CD4-positive, alpha-beta T cell (primary cell): ENCODE data around the gene LRRC8D. TPM values are rescaled to one million over a fixed set of nuclear protein-coding genes. Genes with fewer than 3 reads are reported as not detected.

Experiments
- ATAC-seq: fragments of 200-7000 bp; cut with Tn5 transposase; one replicate; pipeline ENCODE4 v1.10.0; 2022; ENCODE audit warnings: mild to moderate bottlenecking; ENCODE audit not compliant: poor library complexity
- CTCF ChIA-PET: fragments of 350-600 bp; sonication (Branson Sonifier 250); formaldehyde crosslinking; loops from one replicate; lab custom pipeline; 2021; ENCODE audit warnings: antibody characterized with exemption, inconsistent platforms; lab: Charles Lee
- POLR2A ChIA-PET: fragments of 350-600 bp; sonication (Branson Sonifier 250); formaldehyde crosslinking; loops from one replicate; lab custom pipeline; 2021; ENCODE audit warnings: antibody characterized with exemption, inconsistent platforms; lab: Charles Lee
- DNase-seq, 14 experiments: peaks; one replicate each; pipeline ENCODE4 v3.0.0-alpha.2; 2013 to 2020; ENCODE audit warnings: mixed read lengths in 2 of 14
- H3K27ac ChIP-seq, 2 donors: one replicate each; pipeline versions ENCODE4 v1.5.1 to v1.7.0; 2013; ENCODE audit warnings: low read length in 2 of 2, low read depth in 1 of 2, mild to moderate bottlenecking in 1 of 2
- H3K27me3 ChIP-seq, 2 experiments: 1 replicate in 1 of 2; 2 replicates in 1 of 2; pipeline versions ENCODE4 v1.6.1 to v1.7.0; 2013; ENCODE audit warnings: low read length in 2 of 2, control low read depth in 1 of 2, mild to moderate bottlenecking in 1 of 2, moderate library complexity in 1 of 2; ENCODE audit not compliant: insufficient read depth in 2 of 2, control insufficient read depth in 1 of 2
- H3K36me3 ChIP-seq: one replicate; pipeline ENCODE4 v1.6.1; 2013; ENCODE audit warnings: low read length, control low read depth; ENCODE audit not compliant: insufficient read depth
- H3K4me1 ChIP-seq: one replicate; pipeline ENCODE4 v1.6.1; 2013; ENCODE audit warnings: low read length, control low read depth; ENCODE audit not compliant: insufficient read depth
- H3K4me3 ChIP-seq: one replicate; pipeline ENCODE4 v1.5.1; 2013; ENCODE audit warnings: mild to moderate bottlenecking, low read length, moderate library complexity
- H3K9me3 ChIP-seq, 2 experiments: 1 replicate in 1 of 2; 2 replicates in 1 of 2; pipeline versions ENCODE4 v1.6.1 to v1.7.0; 2013; ENCODE audit warnings: low read length in 2 of 2, mild to moderate bottlenecking in 2 of 2, control low read depth in 1 of 2, moderate library complexity in 1 of 2; ENCODE audit not compliant: control insufficient read depth in 1 of 2, insufficient read depth in 1 of 2
- H3K27ac Mint-ChIP-seq: one replicate; pipeline ENCODE4 v1.8.0; 2020; ENCODE audit warnings: mixed read lengths
- H3K27me3 Mint-ChIP-seq: one replicate; pipeline ENCODE4 v1.8.0; 2021; ENCODE audit warnings: mixed read lengths
- H3K36me3 Mint-ChIP-seq: one replicate; pipeline ENCODE4 v1.8.0; 2021; ENCODE audit warnings: low read depth, mixed read lengths
- H3K4me1 Mint-ChIP-seq: one replicate; pipeline ENCODE4 v1.8.0; 2021; ENCODE audit warnings: low read depth, mixed read lengths
- H3K4me3 Mint-ChIP-seq: one replicate; pipeline ENCODE4 v1.8.0; 2020; ENCODE audit warnings: mild to moderate bottlenecking, mixed read lengths
- H3K9me3 Mint-ChIP-seq: one replicate; pipeline ENCODE4 v1.8.0; 2020; ENCODE audit warnings: mixed read lengths
- CTCF ChIP-seq: fragments of 200-600 bp; IDR thresholded peaks from one replicate; pipeline ENCODE4 v1.8.0; 2022; ENCODE audit warnings: antibody characterized with exemption, mild to moderate bottlenecking
- intact Hi-C, 2 experiments: fragments of 100-400 bp; cut with DNase I in 1 of 2; cut with micrococcal nuclease in 1 of 2; formaldehyde crosslinking; loops; one replicate each; pipeline versions ENCODE4 v1.15.1 to v1.9.0; 2023 to 2025; cut with DNase I, micrococcal nuclease
- total RNA-seq, 174 experiments: library from RNA in 2 of 174; stranded (reverse) in 2 of 174; gene quantifications; one replicate each; pipeline ENCODE4 v1.2.3 and lab custom pipeline; 2021 to 2026

Gene LRRC8D
- total RNA-seq, 2 experiments from 2014 or later = 15.5 to 18.2 TPM

- ChIA-PET CTCF (no interaction called here), POLR2A (no interaction called here)
- H3K36me3 ChIP-seq = no peaks in the 10 kb centered on the region
- H3K9me3 Mint-ChIP-seq = no peaks in the 10 kb centered on the region
- TF ChIP-seq CTCF = no peak
- peaks cover 7% of the 10 kb centered on the region for H3K4me1 Mint-ChIP-seq
- H3K27ac Mint-ChIP-seq = no peak overlapping the region
- no peaks in the 10 kb centered on the region for H3K9me3 ChIP-seq
- H3K4me1 ChIP-seq = peaks cover 10% of the 10 kb centered on the region
- no peak overlapping the region for H3K27ac ChIP-seq
- intact Hi-C loops = no loop called here
- H3K4me3 Mint-ChIP-seq = no peak overlapping the region
- H3K4me3 ChIP-seq = no peak overlapping the region
- H3K27me3 ChIP-seq = no peaks in the 10 kb centered on the region
- H3K36me3 Mint-ChIP-seq = peaks cover under 1% of the 10 kb centered on the region
- ATAC-seq = no peak
- no peak for DNase-seq
- no peaks in the 10 kb centered on the region for H3K27me3 Mint-ChIP-seq
These were observed 16.7 kb downstream of the LRRC8D start for GRCh38 chr1:89837510-89837909.

- H3K4me3 Mint-ChIP-seq = no peak overlapping the region
- no peaks in the 10 kb centered on the region for H3K27me3 Mint-ChIP-seq
- no peak for TF ChIP-seq CTCF
- ChIA-PET POLR2A (interaction anchor here (1.8 kb wide), 1 partner anchor 18 kb away, joined by 4 read pairs; the partner anchor contains the start of gene LRRC8D), CTCF (interaction anchor here (0.6 to 1.5 kb wide), 3 partner anchors 19 to 126 kb away, joined by 3 to 7 read pairs (median 3); partner anchors contain the start of gene LRRC8D)
- DNase-seq (no peak), ATAC-seq (no peak)
- H3K4me1 ChIP-seq = peaks cover 20% of the 10 kb centered on the region
- peaks cover 18% of the 10 kb centered on the region for H3K36me3 Mint-ChIP-seq
- peaks cover 19% of the 10 kb centered on the region for H3K4me1 Mint-ChIP-seq
- no peak overlapping the region for H3K4me3 ChIP-seq
- H3K27me3 ChIP-seq = no peaks in the 10 kb centered on the region
- no peaks in the 10 kb centered on the region for H3K9me3 ChIP-seq
- H3K27ac Mint-ChIP-seq = no peak overlapping the region
- no peak overlapping the region for H3K27ac ChIP-seq
- intact Hi-C loops = loop anchor here in 1 of 2 experiments (2.0 kb wide), 1 partner anchor 17 kb away; no protein-coding TSS in a partner anchor
- no peaks in the 10 kb centered on the region for H3K9me3 Mint-ChIP-seq
- no peaks in the 10 kb centered on the region for H3K36me3 ChIP-seq
These were observed 18.7 kb downstream of the LRRC8D start for GRCh38 chr1:89839516-89839915.

- Mint-ChIP-seq H3K27me3 (no peaks in the 10 kb centered on the region), H3K4me1 (peaks cover 34% of the 10 kb centered on the region), H3K4me3 (peak overlapping the region; percentile 64), H3K27ac (peak overlapping the region; percentile 95), H3K36me3 (peaks cover 22% of the 10 kb centered on the region), H3K9me3 (no peaks in the 10 kb centered on the region)
- no peak for ATAC-seq
- H3K27me3 ChIP-seq = no peaks in the 10 kb centered on the region
- H3K36me3 ChIP-seq = no peaks in the 10 kb centered on the region
- POLR2A ChIA-PET = interaction anchor here (3.3 to 4.4 kb wide), 2 partner anchors 20 to 33 kb away, joined by 59 to 60 read pairs; partner anchors contain the start of gene LRRC8D
- TF ChIP-seq CTCF = no peak
- no peak for DNase-seq
- H3K9me3 ChIP-seq = no peaks in the 10 kb centered on the region
- H3K27ac ChIP-seq = no peak overlapping the region
- intact Hi-C loops = loop anchor here (5.0 kb wide), 3 partner anchors 34 to 209 kb away; partner anchors contain the start of gene LRRC8C (in 1 of the 2)
- CTCF ChIA-PET = no interaction called here
- no peak overlapping the region for H3K4me3 ChIP-seq
- H3K4me1 ChIP-seq = peaks cover 32% of the 10 kb centered on the region
These were observed 20.7 kb downstream of the LRRC8D start for GRCh38 chr1:89841507-89841906.
